ENCODE measurements around the gene MYPOP. TPM values are rescaled to one million over a fixed set of nuclear protein-coding genes. Genes with fewer than 3 reads are reported as not detected.
"Not testable (repeated sequence)": the region's sequence is repeated elsewhere in the genome, so short reads cannot be mapped to it uniquely, and the experiment has no call there.

Gene MYPOP
- total RNA-seq, 1 donor: 1.3 TPM

- H3K4me3 ChIP-seq (ENCODE audit: low read length): no peak overlapping the region
- no peaks in the 10 kb centered on the region for H3K9me3 ChIP-seq (ENCODE audit: low read depth, low read length)
- no peaks in the 10 kb centered on the region for H3K27me3 ChIP-seq (ENCODE audit: insufficient read depth, low read length)
- H3K4me1 ChIP-seq (ENCODE audit: insufficient read depth, low read length): peaks cover 17% of the 10 kb centered on the region
Measured at GRCh38 chr19:45897261-45897812, 5.1 kb downstream of the MYPOP start.

DNA sequence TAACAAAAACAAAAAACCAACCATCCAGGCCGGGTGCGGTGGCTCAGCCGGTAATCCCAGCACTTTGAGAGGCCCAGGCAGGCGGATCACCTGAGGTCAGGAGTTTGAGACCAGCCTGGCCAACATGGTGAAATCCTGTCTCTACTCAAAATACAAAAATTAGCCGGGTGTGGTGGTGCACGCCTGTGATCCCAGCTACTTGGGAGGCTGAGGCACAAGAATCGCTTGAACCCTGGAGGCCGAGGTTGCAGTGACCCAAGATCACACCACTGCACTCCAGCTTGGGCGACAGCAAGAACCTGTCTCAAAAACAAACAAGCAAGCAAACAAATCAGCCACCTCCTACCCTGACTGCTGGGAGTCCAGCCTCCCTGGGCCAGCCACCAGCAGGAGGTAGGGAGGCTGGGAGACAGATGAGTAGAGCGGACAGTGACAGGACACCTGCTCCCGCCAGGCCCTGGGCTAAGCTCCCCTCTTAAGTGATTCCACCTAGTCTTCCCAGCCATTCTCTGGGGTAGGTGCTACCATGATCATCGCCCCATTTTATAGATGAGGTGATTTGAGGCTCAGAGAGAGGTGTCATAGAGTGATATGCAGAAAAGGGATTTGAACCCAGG, 6.3 kb downstream of the MYPOP start:
- peaks cover 12% of the 10 kb centered on the region for H3K4me1 ChIP-seq (ENCODE audit: insufficient read depth, low read length)
- not testable (repeated sequence) for H3K27me3 ChIP-seq (ENCODE audit: insufficient read depth, low read length); H3K4me3 ChIP-seq (ENCODE audit: low read length); H3K9me3 ChIP-seq (ENCODE audit: low read depth, low read length)

- H3K4me1 ChIP-seq (ENCODE audit: insufficient read depth, low read length): peaks cover 7% of the 10 kb centered on the region
- no peaks in the 10 kb centered on the region for H3K9me3 ChIP-seq (ENCODE audit: low read depth, low read length)
- no peaks in the 10 kb centered on the region for H3K27me3 ChIP-seq (ENCODE audit: insufficient read depth, low read length)
- H3K4me3 ChIP-seq (ENCODE audit: low read length): no peak overlapping the region
Measured at GRCh38 chr19:45895519-45895972, 6.9 kb downstream of the MYPOP start.

DNA sequence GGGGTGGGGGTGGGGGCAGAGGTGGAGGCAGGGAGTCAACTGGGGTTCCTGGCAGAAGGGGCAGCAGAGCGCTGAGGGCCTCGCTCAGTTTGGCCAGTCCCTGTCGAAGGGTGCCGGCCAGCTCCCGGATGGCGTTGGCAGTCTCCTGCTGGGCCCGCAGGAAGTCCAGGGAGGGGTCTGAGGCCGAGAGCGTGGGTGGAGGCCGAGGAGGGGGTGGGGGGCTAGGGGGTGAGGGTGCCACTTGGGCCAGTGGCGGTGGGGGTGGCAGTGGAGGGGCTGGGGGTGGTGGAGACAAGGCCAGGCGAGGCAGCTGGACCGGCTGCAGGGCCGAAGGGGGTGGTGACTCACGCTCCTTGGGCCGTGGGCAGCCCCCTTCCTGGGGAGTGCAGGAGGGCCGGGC, 11.5 kb downstream of the MYPOP start:
- H3K27me3 ChIP-seq (ENCODE audit: insufficient read depth, low read length): no peaks in the 10 kb centered on the region

DNA sequence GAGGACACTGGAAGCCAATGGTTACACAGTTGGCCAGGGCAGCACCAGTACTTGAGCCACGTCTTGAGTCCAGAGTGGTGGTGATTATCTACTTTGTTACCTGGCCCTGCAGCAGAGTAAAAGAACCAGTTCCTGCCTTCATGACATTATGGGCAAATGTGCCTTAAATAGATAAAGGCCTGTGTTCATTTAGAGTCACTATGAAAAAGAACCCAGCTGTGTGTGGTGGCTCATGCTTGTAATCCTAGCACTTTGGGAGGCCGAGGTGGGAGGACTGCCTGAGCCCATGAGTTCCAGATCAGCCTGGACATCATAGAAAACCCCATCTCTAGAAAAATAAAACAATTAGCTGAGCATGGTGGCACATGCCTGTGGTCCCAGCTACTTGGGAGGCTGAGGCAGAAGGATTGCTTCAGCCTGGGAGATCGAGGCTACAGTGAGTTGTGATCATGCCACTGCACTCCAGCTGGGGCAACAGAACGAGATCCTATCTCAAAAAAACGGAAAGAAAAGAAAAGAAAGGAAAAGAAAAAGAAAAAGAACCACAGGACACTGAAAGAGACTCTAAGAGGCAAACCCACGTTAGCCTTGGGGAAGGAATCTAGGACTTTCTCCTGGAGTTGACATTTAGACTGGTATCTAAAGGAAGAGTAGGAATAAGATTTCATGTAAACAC, 13.1 kb downstream of the MYPOP start:
- H3K4me1 ChIP-seq (ENCODE audit: insufficient read depth, low read length): peaks cover 18% of the 10 kb centered on the region
- no peaks in the 10 kb centered on the region for H3K27me3 ChIP-seq (ENCODE audit: insufficient read depth, low read length)
- no peak overlapping the region for H3K4me3 ChIP-seq (ENCODE audit: low read length)
- no peaks in the 10 kb centered on the region for H3K9me3 ChIP-seq (ENCODE audit: low read depth, low read length)

More for the DNA sequence above, 11.5 kb downstream of the MYPOP start:
- peaks cover 5% of the 10 kb centered on the region for H3K4me1 ChIP-seq (ENCODE audit: insufficient read depth, low read length)
- no peak overlapping the region for H3K4me3 ChIP-seq (ENCODE audit: low read length)
- no peaks in the 10 kb centered on the region for H3K9me3 ChIP-seq (ENCODE audit: low read depth, low read length)

DNA sequence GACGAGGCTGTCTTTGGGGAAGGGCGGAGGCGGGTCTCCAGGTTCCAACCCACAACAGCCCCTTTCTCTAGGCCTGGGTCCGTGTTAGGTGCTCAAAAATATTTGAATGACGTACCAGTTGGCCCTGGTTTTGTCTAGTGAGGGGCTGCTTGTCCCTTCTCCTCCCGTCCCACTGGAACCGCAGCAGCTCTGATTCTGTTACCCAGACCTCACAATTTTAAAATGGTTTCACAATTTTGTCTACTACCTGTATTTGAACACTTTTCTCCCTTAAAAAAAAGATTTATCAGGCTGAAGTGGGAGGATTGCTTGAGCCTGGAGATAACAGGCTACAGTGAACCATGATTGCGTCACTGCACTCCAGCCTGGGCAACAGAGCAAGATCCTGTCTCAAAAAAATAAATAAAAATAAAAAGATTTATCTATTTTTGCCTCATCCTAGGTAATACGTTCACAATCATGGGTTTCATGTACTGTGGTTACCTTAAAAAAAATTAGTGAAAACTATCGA, 15.2 kb downstream of the MYPOP start:
- no peaks in the 10 kb centered on the region for H3K9me3 ChIP-seq (ENCODE audit: low read depth, low read length)
- H3K4me3 ChIP-seq (ENCODE audit: low read length): peak overlapping the region; percentile 65
- peaks cover 35% of the 10 kb centered on the region for H3K4me1 ChIP-seq (ENCODE audit: insufficient read depth, low read length)
- no peaks in the 10 kb centered on the region for H3K27me3 ChIP-seq (ENCODE audit: insufficient read depth, low read length)

GRCh38 chr19:45886427-45887199, 15.8 kb downstream of the MYPOP start:
- H3K9me3 ChIP-seq (ENCODE audit: low read depth, low read length): no peaks in the 10 kb centered on the region
- H3K4me1 ChIP-seq (ENCODE audit: insufficient read depth, low read length): peaks cover 35% of the 10 kb centered on the region
- peak overlapping the region; percentile 65 for H3K4me3 ChIP-seq (ENCODE audit: low read length)
- H3K27me3 ChIP-seq (ENCODE audit: insufficient read depth, low read length): no peaks in the 10 kb centered on the region

GRCh38 chr19:45885556-45886426, 16.6 kb downstream of the MYPOP start, which contains the start of gene IRF2BP1:
TSS of gene IRF2BP1 (minus strand) at chr19:45886141. CDS start at chr19:45885774, 367 bp downstream.
- Histone ChIP-seq H3K27me3 (ENCODE audit: insufficient read depth, low read length) (no peaks in the 10 kb centered on the region), H3K4me1 (ENCODE audit: insufficient read depth, low read length) (peaks cover 35% of the 10 kb centered on the region), H3K9me3 (ENCODE audit: low read depth, low read length) (no peaks in the 10 kb centered on the region), H3K4me3 (ENCODE audit: low read length) (peak within 1 kb of the TSS; percentile 65)

- no peaks in the 10 kb centered on the region for H3K27me3 ChIP-seq (ENCODE audit: insufficient read depth, low read length)
- no peaks in the 10 kb centered on the region for H3K9me3 ChIP-seq (ENCODE audit: low read depth, low read length)
- peaks cover 35% of the 10 kb centered on the region for H3K4me1 ChIP-seq (ENCODE audit: insufficient read depth, low read length)
- peak overlapping the region; percentile 65 for H3K4me3 ChIP-seq (ENCODE audit: low read length)
Measured at GRCh38 chr19:45884682-45885555, 17.5 kb downstream of the MYPOP start.

- Histone ChIP-seq H3K4me3 (ENCODE audit: low read length) (no peak overlapping the region), H3K27me3 (ENCODE audit: insufficient read depth, low read length) (no peaks in the 10 kb centered on the region), H3K9me3 (ENCODE audit: low read depth, low read length) (no peaks in the 10 kb centered on the region), H3K4me1 (ENCODE audit: insufficient read depth, low read length) (peaks cover 35% of the 10 kb centered on the region)
Measured at GRCh38 chr19:45883881-45884681, 18.3 kb downstream of the MYPOP start.

DNA sequence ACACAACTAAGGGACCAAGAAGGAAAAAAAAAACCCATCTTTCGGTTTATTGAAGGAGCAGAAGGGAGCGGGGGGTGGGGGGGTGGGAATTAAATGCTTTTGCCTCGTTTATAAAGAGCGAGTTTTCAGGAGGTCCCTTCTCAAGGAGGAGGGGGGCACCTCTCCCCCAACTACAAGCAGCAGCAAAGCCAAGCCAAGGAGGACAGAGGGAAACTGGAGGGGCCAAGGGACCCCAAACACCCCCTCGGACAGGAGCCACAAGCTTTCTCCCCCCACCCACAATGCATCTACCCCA, 18.9 kb downstream of the MYPOP start:
- H3K4me3 ChIP-seq (ENCODE audit: low read length): no peak overlapping the region
- H3K4me1 ChIP-seq (ENCODE audit: insufficient read depth, low read length): peaks cover 35% of the 10 kb centered on the region
- H3K9me3 ChIP-seq (ENCODE audit: low read depth, low read length): no peaks in the 10 kb centered on the region
- H3K27me3 ChIP-seq (ENCODE audit: insufficient read depth, low read length): no peaks in the 10 kb centered on the region

DNA sequence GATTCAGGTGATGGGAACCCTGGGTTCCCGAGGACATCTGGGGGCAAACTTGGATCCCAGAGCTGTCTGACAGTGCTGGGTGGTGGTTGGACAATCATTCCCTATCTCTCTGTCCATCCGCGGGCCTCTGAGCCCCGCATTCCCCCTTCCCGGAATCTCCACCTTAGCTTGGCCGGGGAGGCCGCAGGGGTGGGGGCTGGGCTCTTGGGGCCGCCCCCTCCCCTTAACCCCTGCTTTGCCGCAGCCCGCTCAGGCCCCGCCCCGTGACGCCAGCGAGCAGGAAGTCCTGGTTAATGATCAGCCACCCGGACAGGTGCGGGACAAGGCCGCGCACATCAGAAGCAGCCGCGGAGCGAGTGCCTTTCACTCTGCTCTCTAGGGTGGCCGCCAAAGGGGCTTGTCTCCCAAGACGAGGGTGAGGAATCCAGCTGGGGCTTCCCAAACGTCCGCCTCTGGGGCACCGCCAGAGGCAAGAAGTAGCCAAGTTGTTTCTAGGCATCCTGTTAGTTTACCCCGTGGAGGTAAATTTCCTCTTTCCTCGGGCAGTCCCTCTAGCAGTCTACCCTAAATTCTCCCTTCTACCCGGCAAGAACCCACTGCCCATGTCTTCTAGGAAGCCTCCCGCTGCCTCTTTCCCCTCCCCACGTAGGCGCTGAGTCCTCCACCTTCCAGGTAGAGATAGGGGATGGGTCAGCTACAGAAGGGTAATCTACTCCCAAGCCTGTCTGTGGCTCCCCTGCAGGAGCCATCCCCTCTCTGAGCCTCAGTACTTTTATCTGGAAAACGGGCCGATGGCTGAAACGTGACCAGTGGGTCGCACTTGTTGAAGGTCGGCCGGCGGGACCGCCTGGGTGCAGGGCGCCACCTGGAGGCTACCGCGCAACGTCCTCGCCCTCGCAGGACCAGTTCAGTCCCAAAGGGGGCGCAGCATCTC, 19.5 kb downstream of the MYPOP start:
- peaks cover 35% of the 10 kb centered on the region for H3K4me1 ChIP-seq (ENCODE audit: insufficient read depth, low read length)
- H3K4me3 ChIP-seq (ENCODE audit: low read length): peak overlapping the region; percentile 15
- H3K27me3 ChIP-seq (ENCODE audit: insufficient read depth, low read length): no peaks in the 10 kb centered on the region
- H3K9me3 ChIP-seq (ENCODE audit: low read depth, low read length): no peaks in the 10 kb centered on the region
